HepG2 (cell line): ENCODE measurements around the gene VWA3A. TPM values are rescaled to one million over a fixed set of nuclear protein-coding genes. Genes with fewer than 3 reads are reported as not detected.
A peak's percentile ranks its signal among the peaks of the same experiment; 100 is the strongest.

Experiments
- BRCA1 ChIP-seq: sonication (generic); formaldehyde crosslinking; IDR thresholded peaks from 2 replicates; pipeline ENCODE4 v1.4.0; 2020; ENCODE audit warnings: missing genetic modification reagents
- CCDC6 ChIP-seq: sonication (generic); formaldehyde crosslinking; IDR thresholded peaks from 2 replicates; pipeline ENCODE4 v1.8.1; 2022; ENCODE audit warnings: mild to moderate bottlenecking, missing genetic modification reagents, moderate library complexity
- FOXK2 ChIP-seq: fragments of 450-650 bp; IDR thresholded peaks from 2 replicates; pipeline ENCODE4 v1.6.1; 2016
- KDM6A ChIP-seq: IDR thresholded peaks from 2 replicates; pipeline ENCODE4 v1.6.1; 2016; ENCODE audit warnings: low read depth
- MIER2 ChIP-seq: IDR thresholded peaks from 2 replicates; pipeline ENCODE4 v1.6.1; 2016; ENCODE audit warnings: missing biosample characterization, missing genetic modification reagents
- MIXL1 ChIP-seq: IDR thresholded peaks from 2 replicates; pipeline ENCODE4 v1.6.1; 2016
- NCOA5 ChIP-seq: sonication (generic); formaldehyde crosslinking; IDR thresholded peaks from 2 replicates; pipeline ENCODE4 v1.4.0; 2020; ENCODE audit warnings: missing genetic modification reagents
- SIN3A ChIP-seq: IDR thresholded peaks from 2 replicates; pipeline ENCODE4 v1.6.1; 2011; ENCODE audit warnings: low read depth, mild to moderate bottlenecking, control low read depth, low read length, borderline replicate concordance
- STAG1 ChIP-seq: sonication (generic); formaldehyde crosslinking; IDR thresholded peaks from 2 replicates; pipeline ENCODE4 v1.4.0; 2020; ENCODE audit warnings: missing genetic modification reagents
- STAT5B ChIP-seq: sonication (generic); formaldehyde crosslinking; IDR thresholded peaks from 2 replicates; pipeline ENCODE4 v1.4.0; 2020; ENCODE audit warnings: missing genetic modification reagents
- ZIK1 ChIP-seq: sonication (generic); formaldehyde crosslinking; IDR thresholded peaks from 2 replicates; pipeline ENCODE4 v1.5.0; 2020; ENCODE audit warnings: mild to moderate bottlenecking, low read depth, missing genetic modification reagents, borderline replicate concordance
- ZNF143 ChIP-seq: sonication (generic); formaldehyde crosslinking; IDR thresholded peaks from 2 replicates; pipeline ENCODE4 v1.4.0; 2020; ENCODE audit warnings: missing genetic modification reagents
- ZNF160 ChIP-seq: sonication (generic); formaldehyde crosslinking; IDR thresholded peaks from 2 replicates; pipeline ENCODE4 v1.8.0; 2022; ENCODE audit warnings: mild to moderate bottlenecking, inconsistent platforms, missing genetic modification reagents
- ZNF282 ChIP-seq: fragments of 450-650 bp; IDR thresholded peaks from 2 replicates; pipeline ENCODE4 v1.6.1; 2018; ENCODE audit not compliant: partially characterized antibody
- ZNF556 ChIP-seq: sonication (generic); formaldehyde crosslinking; IDR thresholded peaks from 2 replicates; pipeline ENCODE4 v1.4.0; 2020; ENCODE audit warnings: mild to moderate bottlenecking, missing genetic modification reagents, borderline replicate concordance
- ZNF577 ChIP-seq: sonication (generic); formaldehyde crosslinking; IDR thresholded peaks from 2 replicates; pipeline ENCODE4 v1.4.0; 2020; ENCODE audit warnings: mild to moderate bottlenecking, low read depth, missing genetic modification reagents, borderline replicate concordance
- ZNF777 ChIP-seq: sonication (generic); formaldehyde crosslinking; IDR thresholded peaks from 2 replicates; pipeline ENCODE4 v1.4.0; 2020; ENCODE audit warnings: missing genetic modification reagents
- ZSCAN31 ChIP-seq: sonication (generic); formaldehyde crosslinking; IDR thresholded peaks from 2 replicates; pipeline ENCODE4 v1.5.0; 2020; ENCODE audit warnings: low read depth, mild to moderate bottlenecking, missing genetic modification reagents
- polyA plus RNA-seq, 8 experiments: library from polyadenylated mRNA; depleted of rRNA in 3 of 8; stranded (reverse) in 7 of 8; unstranded in 1 of 8; fragments of >200 nt; fragmentation: Illumina TruSeq in 4 of 8; extraction: Trizol in 4 of 8; gene quantifications; 2 replicates each; pipeline versions ENCODE4 v1.2.1 to v1.2.3, GENCODE V29; 2011 to 2016; ENCODE audit warnings: low read depth in 4 of 8, missing spikeins in 1 of 8, mixed read lengths in 1 of 8; ENCODE audit not compliant: insufficient read depth in 1 of 8
- total RNA-seq, 5 experiments: library from RNA; depleted of rRNA; stranded (reverse); fragments of >200 nt; fragmentation: Illumina TruSeq; extraction: Trizol; gene quantifications; 2 replicates each; pipeline ENCODE4 v1.2.3, GENCODE V29; 2016; ENCODE audit warnings: low read depth in 1 of 5
- TF ChIP-seq, protein P1 (sequence below): sonication (generic); formaldehyde crosslinking; IDR thresholded peaks from 2 replicates; pipeline ENCODE4 v1.4.0; 2020; ENCODE audit warnings: missing genetic modification reagents
- TF ChIP-seq, protein P2 (sequence below): sonication (generic); formaldehyde crosslinking; IDR thresholded peaks from 2 replicates; pipeline ENCODE4 v1.4.0; 2020; ENCODE audit warnings: missing genetic modification reagents, low read depth, mild to moderate bottlenecking, borderline replicate concordance
- TF ChIP-seq, protein P3 (sequence below): sonication (generic); formaldehyde crosslinking; IDR thresholded peaks from 2 replicates; pipeline ENCODE4 v1.8.0; 2022; ENCODE audit warnings: mild to moderate bottlenecking, missing genetic modification reagents, moderate library complexity
- TF ChIP-seq, protein P4 (sequence below): sonication (generic); formaldehyde crosslinking; IDR thresholded peaks from 2 replicates; pipeline ENCODE4 v1.4.0; 2020; ENCODE audit warnings: missing genetic modification reagents, borderline replicate concordance

The VWA3A gene
- total and polyA plus RNA-seq, 2 of the 13 experiments (the other 11 are each of a cell fraction or from before 2014, with no cell fraction given) = 0.03 to 0.07 TPM

DNA sequence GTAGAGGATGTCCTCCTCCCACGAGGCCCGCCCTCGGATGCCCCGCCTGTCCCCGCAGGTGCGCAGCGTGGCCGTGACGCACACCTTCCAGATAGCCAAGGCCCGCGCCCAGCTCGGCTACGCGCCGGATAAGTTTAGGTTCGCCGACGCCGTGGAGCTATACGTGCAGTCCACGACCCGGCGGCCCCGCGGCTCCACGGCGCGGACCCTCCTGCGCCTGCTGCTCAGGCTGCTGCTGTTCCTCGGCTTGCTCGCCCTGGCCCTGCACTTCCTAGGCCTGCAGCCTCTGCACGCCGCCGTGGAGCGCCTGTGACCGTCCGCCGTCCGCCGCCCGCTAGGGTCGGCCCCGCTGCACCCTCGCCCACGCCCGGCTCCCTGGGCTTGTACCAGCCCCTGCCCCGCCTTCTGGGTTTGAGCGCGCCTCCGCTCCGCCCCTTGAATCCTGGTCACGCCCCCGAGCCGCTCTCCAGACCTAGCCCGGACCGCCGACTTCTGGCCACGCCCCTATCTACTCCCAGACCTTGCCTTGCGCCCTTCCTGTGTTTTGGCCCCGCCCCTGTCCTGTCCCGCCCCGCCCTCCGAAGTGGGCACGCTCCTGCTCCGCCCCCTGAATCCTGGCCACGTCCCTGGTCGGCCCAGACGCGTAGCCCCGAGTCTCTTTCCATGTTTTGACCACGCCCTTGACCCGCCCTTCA lies 97.9 kb downstream of the VWA3A start (continued):
- peak; percentile 43; the same call in 1 of the 2 replicates for TF ChIP-seq SIN3A
- TF ChIP-seq STAG1 (CRISPR knock-in tag) = peak; percentile 18; the same call in 1 of the 2 replicates
- peak; percentile 98 for TF ChIP-seq ZNF777 (CRISPR knock-in tag)
- TF ChIP-seq ZNF577 (CRISPR knock-in tag) = peak; percentile 78; the same call in 1 of the 2 replicates
- TF ChIP-seq, protein P1, sequence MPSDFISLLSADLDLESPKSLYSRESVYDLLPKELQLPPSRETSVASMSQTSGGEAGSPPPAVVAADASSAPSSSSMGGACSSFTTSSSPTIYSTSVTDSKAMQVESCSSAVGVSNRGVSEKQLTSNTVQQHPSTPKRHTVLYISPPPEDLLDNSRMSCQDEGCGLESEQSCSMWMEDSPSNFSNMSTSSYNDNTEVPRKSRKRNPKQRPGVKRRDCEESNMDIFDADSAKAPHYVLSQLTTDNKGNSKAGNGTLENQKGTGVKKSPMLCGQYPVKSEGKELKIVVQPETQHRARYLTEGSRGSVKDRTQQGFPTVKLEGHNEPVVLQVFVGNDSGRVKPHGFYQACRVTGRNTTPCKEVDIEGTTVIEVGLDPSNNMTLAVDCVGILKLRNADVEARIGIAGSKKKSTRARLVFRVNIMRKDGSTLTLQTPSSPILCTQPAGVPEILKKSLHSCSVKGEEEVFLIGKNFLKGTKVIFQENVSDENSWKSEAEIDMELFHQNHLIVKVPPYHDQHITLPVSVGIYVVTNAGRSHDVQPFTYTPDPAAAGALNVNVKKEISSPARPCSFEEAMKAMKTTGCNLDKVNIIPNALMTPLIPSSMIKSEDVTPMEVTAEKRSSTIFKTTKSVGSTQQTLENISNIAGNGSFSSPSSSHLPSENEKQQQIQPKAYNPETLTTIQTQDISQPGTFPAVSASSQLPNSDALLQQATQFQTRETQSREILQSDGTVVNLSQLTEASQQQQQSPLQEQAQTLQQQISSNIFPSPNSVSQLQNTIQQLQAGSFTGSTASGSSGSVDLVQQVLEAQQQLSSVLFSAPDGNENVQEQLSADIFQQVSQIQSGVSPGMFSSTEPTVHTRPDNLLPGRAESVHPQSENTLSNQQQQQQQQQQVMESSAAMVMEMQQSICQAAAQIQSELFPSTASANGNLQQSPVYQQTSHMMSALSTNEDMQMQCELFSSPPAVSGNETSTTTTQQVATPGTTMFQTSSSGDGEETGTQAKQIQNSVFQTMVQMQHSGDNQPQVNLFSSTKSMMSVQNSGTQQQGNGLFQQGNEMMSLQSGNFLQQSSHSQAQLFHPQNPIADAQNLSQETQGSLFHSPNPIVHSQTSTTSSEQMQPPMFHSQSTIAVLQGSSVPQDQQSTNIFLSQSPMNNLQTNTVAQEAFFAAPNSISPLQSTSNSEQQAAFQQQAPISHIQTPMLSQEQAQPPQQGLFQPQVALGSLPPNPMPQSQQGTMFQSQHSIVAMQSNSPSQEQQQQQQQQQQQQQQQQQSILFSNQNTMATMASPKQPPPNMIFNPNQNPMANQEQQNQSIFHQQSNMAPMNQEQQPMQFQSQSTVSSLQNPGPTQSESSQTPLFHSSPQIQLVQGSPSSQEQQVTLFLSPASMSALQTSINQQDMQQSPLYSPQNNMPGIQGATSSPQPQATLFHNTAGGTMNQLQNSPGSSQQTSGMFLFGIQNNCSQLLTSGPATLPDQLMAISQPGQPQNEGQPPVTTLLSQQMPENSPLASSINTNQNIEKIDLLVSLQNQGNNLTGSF (CRISPR knock-in tag) = peak; percentile 83; the same call in 1 of the 2 replicates
- peak; percentile 92 for TF ChIP-seq BRCA1 (CRISPR knock-in tag)
- TF ChIP-seq NCOA5 = no peak
- TF ChIP-seq KDM6A (CRISPR knock-in tag) = no peak
- TF ChIP-seq MIXL1 = 0 out of 2 replicates have a peak, but pooled peaks have one; percentile 10
- TF ChIP-seq FOXK2 = peak; percentile 82; the same call in 1 of the 2 replicates
- TF ChIP-seq, protein P2, sequence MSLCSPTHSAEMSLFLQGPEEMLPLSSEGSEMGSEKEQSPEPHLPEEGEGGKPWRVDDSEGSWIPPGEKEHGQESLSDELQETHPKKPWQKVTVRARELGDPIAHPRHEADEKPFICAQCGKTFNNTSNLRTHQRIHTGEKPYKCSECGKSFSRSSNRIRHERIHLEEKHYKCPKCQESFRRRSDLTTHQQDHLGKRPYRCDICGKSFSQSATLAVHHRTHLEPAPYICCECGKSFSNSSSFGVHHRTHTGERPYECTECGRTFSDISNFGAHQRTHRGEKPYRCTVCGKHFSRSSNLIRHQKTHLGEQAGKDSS (CRISPR knock-in tag) = peak; percentile 65; the same call in 1 of the 2 replicates
- TF ChIP-seq ZNF556 (CRISPR knock-in tag) = peak; percentile 91
- 0 out of 2 replicates have a peak, but pooled peaks have one; percentile 54 for TF ChIP-seq CCDC6 (CRISPR knock-in tag)
- TF ChIP-seq ZIK1 (CRISPR knock-in tag) = peak; percentile 98
- TF ChIP-seq, protein P3, sequence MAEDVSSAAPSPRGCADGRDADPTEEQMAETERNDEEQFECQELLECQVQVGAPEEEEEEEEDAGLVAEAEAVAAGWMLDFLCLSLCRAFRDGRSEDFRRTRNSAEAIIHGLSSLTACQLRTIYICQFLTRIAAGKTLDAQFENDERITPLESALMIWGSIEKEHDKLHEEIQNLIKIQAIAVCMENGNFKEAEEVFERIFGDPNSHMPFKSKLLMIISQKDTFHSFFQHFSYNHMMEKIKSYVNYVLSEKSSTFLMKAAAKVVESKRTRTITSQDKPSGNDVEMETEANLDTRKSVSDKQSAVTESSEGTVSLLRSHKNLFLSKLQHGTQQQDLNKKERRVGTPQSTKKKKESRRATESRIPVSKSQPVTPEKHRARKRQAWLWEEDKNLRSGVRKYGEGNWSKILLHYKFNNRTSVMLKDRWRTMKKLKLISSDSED = no peak
- peak; percentile 95; the same call in 1 of the 2 replicates for TF ChIP-seq ZNF160 (CRISPR knock-in tag)
- TF ChIP-seq, protein P4, sequence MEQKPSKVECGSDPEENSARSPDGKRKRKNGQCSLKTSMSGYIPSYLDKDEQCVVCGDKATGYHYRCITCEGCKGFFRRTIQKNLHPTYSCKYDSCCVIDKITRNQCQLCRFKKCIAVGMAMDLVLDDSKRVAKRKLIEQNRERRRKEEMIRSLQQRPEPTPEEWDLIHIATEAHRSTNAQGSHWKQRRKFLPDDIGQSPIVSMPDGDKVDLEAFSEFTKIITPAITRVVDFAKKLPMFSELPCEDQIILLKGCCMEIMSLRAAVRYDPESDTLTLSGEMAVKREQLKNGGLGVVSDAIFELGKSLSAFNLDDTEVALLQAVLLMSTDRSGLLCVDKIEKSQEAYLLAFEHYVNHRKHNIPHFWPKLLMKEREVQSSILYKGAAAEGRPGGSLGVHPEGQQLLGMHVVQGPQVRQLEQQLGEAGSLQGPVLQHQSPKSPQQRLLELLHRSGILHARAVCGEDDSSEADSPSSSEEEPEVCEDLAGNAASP (CRISPR knock-in tag) = peak; percentile 72
- TF ChIP-seq MIER2 (CRISPR knock-in tag) = 0 out of 2 replicates have a peak, but pooled peaks have one; percentile 20
- TF ChIP-seq STAT5B = peak; percentile 68; the same call in 1 of the 2 replicates
- TF ChIP-seq ZNF143 (CRISPR knock-in tag) = no peak
- TF ChIP-seq ZSCAN31 (CRISPR knock-in tag) = peak; percentile 68; the same call in 1 of the 2 replicates
- no peak for TF ChIP-seq ZNF282
